ENCODE data around the gene BRF1.
"Not testable (repeated sequence)": the region's sequence is repeated elsewhere in the genome, so short reads cannot be mapped to it uniquely, and the experiment has no call there.

The BRF1 gene

GRCh38 chr14:105333020-105333490, 32.3 kb upstream of the BRF1 start:
- no peak for DNase-seq (ENCODE audit: low spot score)

- no peak for DNase-seq (ENCODE audit: low spot score)
Measured at GRCh38 chr14:105332350-105332874, 31.6 kb upstream of the BRF1 start.

- DNase-seq (ENCODE audit: low spot score): no peak
Measured at GRCh38 chr14:105331575-105332349, 31.0 kb upstream of the BRF1 start.

GRCh38 chr14:105330491-105330895, 29.7 kb upstream of the BRF1 start:
- DNase-seq (ENCODE audit: low spot score): no peak

GRCh38 chr14:105329411-105330150, 28.8 kb upstream of the BRF1 start:
- no peak for DNase-seq (ENCODE audit: low spot score)

- no peak for DNase-seq (ENCODE audit: low spot score)
Measured at GRCh38 chr14:105328678-105329390, 28.0 kb upstream of the BRF1 start.

- no peak for DNase-seq (ENCODE audit: low spot score)
Measured at GRCh38 chr14:105328070-105328677, 27.4 kb upstream of the BRF1 start.

- DNase-seq (ENCODE audit: low spot score): not testable (repeated sequence)
Measured at GRCh38 chr14:105327695-105328045, 26.9 kb upstream of the BRF1 start.

GRCh38 chr14:105326891-105327694, 26.3 kb upstream of the BRF1 start:
- no peak for DNase-seq (ENCODE audit: low spot score)

- no peak for DNase-seq (ENCODE audit: low spot score)
Measured at GRCh38 chr14:105326568-105326867, 25.7 kb upstream of the BRF1 start.

- DNase-seq (ENCODE audit: low spot score): no peak
Measured at GRCh38 chr14:105325716-105326567, 25.1 kb upstream of the BRF1 start.

GRCh38 chr14:105325303-105325702, 24.5 kb upstream of the BRF1 start:
- no peak for DNase-seq (ENCODE audit: low spot score)

GRCh38 chr14:105324871-105325270, 24.1 kb upstream of the BRF1 start:
- no peak for DNase-seq (ENCODE audit: low spot score)

- DNase-seq (ENCODE audit: low spot score): no peak
Measured at GRCh38 chr14:105324080-105324778, 23.4 kb upstream of the BRF1 start.

- no peak for DNase-seq (ENCODE audit: low spot score)
Measured at GRCh38 chr14:105323663-105324062, 22.9 kb upstream of the BRF1 start.

GRCh38 chr14:105322791-105323556, 22.2 kb upstream of the BRF1 start:
- DNase-seq (ENCODE audit: low spot score): no peak

GRCh38 chr14:105317546-105317945, 16.7 kb upstream of the BRF1 start:
- DNase-seq (ENCODE audit: low spot score): no peak

- no peak for DNase-seq (ENCODE audit: low spot score)
Measured at GRCh38 chr14:105316968-105317510, 16.2 kb upstream of the BRF1 start.

All from SK-N-DZ (cell line).